GM18951 (cell line): ENCODE data around the gene WFIKKN1.

Experiments used
- POLR2A ChIP-seq: IDR thresholded peaks from 4 replicates; pipeline ENCODE4 v1.6.1; 2011; ENCODE audit warnings: mild to moderate bottlenecking; ENCODE audit not compliant: insufficient read length, insufficient read depth; ENCODE audit errors: extremely low read depth
- in situ Hi-C: fragments of 300-500 bp; cut with MboI; formaldehyde crosslinking; loops from one replicate; pipeline ENCODE4 v1.12.0; 2022; ENCODE audit warnings: low sequenced_read_pairs, mixed read lengths, inconsistent platforms; ENCODE audit not compliant: unreplicated experiment

The WFIKKN1 gene

DNA sequence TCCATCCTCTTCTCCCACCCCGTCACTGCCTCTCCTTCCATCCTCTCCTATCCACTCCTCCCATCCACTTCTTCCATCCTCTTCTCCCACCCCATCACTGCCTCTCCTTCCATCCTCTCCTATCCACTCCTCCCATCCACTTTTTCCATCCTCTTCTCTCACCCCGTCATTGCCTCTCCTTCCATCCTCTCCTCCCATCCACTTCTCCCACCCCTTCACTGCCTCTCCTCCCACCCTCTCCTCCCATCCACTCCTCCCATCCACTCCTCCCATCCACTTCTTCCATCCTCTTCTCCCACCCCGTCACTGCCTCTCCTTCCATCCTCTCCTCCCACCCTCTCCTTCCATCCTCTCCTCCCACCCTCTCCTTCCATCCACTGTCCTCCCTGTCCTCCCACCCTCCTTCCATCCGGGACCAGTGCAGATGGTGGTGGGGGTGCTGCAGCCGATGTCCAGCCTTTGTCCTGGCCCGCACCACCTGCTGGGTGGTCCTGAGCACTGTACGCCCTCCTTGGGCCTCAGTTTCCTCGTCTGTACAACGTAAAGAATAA lies 1.1 kb downstream of the WFIKKN1 start:
- TF ChIP-seq POLR2A: no peak
- in situ Hi-C loops: no loop called here

DNA sequence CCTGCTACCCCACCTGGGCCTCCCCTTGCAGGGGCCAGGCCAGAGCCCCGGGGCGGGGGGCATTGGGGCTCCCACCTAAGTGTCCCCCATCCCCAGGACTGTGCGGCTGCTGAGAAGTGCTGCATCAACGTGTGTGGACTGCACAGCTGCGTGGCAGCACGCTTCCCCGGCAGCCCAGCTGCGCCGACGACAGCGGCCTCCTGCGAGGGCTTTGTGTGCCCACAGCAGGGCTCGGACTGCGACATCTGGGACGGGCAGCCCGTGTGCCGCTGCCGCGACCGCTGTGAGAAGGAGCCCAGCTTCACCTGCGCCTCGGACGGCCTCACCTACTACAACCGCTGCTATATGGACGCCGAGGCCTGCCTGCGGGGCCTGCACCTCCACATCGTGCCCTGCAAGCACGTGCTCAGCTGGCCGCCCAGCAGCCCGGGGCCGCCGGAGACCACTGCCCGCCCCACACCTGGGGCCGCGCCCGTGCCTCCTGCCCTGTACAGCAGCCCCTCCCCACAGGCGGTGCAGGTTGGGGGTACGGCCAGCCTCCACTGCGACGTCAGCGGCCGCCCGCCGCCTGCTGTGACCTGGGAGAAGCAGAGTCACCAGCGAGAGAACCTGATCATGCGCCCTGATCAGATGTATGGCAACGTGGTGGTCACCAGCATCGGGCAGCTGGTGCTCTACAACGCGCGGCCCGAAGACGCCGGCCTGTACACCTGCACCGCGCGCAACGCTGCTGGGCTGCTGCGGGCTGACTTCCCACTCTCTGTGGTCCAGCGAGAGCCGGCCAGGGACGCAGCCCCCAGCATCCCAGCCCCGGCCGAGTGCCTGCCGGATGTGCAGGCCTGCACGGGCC lies 1.9 kb downstream of the WFIKKN1 start:
- TF ChIP-seq POLR2A: no peak
- in situ Hi-C loops: no loop called here

DNA sequence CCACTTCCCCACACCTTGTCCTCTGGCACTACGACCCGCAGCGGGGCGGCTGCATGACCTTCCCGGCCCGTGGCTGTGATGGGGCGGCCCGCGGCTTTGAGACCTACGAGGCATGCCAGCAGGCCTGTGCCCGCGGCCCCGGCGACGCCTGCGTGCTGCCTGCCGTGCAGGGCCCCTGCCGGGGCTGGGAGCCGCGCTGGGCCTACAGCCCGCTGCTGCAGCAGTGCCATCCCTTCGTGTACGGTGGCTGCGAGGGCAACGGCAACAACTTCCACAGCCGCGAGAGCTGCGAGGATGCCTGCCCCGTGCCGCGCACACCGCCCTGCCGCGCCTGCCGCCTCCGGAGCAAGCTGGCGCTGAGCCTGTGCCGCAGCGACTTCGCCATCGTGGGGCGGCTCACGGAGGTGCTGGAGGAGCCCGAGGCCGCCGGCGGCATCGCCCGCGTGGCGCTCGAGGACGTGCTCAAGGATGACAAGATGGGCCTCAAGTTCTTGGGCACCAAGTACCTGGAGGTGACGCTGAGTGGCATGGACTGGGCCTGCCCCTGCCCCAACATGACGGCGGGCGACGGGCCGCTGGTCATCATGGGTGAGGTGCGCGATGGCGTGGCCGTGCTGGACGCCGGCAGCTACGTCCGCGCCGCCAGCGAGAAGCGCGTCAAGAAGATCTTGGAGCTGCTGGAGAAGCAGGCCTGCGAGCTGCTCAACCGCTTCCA lies 2.7 kb downstream of the WFIKKN1 start:
- in situ Hi-C loops: no loop called here
- no peak for TF ChIP-seq POLR2A

DNA sequence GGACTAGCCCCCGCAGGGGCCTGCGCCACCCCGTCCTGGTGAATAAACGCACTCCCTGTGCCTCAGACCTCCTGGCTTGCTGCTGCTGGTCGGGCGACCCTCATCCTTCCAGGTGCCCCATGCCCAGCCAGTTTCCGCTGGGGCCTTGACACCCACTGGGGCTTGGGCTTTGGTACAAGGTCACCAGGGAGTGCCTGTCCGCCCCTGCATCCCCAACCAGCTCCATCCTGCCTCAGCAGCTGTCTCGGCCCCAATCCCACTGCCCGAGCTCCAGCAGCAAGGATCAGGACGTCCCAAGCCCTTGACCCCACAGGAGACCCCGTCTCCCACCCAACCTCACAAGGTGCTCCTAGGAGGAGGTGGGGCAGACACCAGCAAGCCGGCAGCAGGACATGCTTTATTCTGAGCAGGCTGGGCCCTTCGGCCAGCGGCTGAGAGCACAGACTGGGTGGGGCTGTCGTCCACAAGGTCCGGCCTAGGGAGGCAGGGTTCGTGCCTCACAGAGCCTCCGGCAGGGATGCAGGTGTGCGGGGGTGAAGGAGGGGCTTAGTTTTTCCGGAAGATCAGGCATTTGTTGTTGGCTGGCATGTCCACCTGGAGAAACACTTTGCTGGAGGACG lies 3.4 kb downstream of the WFIKKN1 start:
- no peak for TF ChIP-seq POLR2A
- in situ Hi-C loops: no loop called here

DNA sequence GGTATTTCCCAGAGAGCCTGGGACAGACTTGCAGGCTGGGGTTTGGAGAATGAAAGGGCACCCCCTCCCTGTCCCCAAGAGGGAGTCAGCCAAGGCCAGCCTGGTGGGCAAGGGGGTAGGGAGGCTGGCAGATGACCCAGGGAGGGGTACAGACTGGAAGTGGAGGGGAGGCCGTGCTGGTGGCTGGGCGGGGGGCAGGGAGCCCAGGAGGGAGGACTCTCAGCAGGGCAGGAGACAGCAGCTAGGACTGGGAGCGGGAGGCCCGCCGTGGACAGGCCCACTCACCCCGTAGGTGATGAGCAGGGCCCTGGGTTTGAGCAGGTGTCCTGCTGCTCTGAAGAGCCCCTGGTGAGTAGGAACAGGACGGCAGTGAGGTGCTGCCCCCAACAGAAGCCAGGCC lies 4.2 kb downstream of the WFIKKN1 start:
- TF ChIP-seq POLR2A: no peak
- in situ Hi-C loops: no loop called here

DNA sequence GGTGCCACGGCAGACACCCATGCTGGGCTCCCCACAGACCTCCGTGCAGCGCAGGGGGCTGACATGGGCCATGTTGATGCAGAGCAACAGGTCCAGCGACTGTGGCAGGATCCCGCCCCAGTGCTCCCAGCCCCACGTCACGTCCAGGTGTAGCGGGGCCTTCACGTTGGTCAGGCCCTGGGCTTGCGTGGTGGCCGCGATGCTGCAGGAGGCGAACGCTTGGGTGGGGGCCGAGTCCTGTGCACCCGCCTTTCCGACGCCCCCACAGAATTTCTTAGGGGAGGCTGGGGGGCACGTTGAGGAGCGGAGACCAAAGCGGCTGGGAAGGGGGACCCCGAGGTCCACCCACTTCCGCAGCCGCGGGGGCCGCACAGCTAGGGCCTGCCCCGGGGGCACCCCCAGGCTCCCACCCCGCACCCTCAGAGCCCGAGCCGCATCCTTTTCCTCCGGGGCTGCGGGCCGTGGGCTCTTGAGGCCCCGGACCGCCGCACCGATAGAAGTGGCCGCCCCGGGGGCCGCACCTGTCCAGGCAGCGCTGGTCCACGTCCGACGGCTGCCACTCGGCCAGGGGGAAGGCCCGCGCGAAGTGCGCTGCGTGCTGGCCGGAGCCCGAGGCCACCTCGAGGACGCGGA lies 4.9 kb downstream of the WFIKKN1 start:
- TF ChIP-seq POLR2A: no peak

DNA sequence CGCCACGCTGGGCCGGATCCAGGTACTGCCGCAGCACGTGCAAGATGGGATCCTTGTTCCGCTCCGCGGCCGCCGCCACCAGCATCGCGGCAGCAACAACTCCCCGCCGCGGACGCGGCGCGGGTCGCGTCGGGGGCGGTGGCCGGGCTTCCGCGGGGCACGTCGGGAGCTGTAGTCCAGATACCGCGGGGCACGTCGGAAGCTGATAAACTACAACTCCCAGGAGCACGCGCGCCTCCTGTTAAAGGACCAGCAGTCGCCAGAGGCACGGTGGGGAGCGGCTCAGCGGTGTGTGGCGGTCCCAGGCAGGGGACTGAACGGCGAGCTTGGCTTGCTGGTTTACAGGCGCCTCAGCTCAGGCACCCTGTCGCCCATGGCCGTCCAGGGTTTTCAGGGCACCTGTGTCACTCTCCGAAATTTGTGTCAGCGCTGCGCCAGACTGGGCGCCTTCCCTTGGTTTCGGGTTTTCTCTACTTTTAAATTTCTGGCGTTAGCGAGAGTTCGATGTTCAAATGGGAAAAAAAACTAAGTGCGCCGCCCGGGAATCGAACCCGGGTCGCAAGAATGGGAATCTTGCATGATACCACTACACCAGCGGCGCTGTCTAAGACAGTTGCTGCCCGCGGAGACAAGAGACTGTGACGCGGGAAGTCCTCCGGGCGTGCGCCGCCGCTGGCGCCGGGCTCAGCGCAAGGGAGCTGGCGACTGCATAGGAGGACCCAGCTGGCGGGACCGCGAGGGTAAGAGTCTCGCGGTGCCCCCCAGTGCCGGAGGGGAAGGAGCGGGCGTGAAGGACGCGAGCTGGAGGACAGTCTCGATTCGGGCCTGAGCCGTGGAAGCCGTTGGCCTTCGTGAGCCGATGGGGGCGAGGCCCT lies 5.7 kb downstream of the WFIKKN1 start, which contains the start of gene METTL26:
Gene METTL26, minus strand, starts transcription at position 100 of the 875 bp plus-strand sequence. Its CDS starts 15 bp downstream, at position 85.
- in situ Hi-C loops: no loop called here

More for the DNA sequence above, 4.9 kb downstream of the WFIKKN1 start:
- in situ Hi-C loops: no loop called here

DNA sequence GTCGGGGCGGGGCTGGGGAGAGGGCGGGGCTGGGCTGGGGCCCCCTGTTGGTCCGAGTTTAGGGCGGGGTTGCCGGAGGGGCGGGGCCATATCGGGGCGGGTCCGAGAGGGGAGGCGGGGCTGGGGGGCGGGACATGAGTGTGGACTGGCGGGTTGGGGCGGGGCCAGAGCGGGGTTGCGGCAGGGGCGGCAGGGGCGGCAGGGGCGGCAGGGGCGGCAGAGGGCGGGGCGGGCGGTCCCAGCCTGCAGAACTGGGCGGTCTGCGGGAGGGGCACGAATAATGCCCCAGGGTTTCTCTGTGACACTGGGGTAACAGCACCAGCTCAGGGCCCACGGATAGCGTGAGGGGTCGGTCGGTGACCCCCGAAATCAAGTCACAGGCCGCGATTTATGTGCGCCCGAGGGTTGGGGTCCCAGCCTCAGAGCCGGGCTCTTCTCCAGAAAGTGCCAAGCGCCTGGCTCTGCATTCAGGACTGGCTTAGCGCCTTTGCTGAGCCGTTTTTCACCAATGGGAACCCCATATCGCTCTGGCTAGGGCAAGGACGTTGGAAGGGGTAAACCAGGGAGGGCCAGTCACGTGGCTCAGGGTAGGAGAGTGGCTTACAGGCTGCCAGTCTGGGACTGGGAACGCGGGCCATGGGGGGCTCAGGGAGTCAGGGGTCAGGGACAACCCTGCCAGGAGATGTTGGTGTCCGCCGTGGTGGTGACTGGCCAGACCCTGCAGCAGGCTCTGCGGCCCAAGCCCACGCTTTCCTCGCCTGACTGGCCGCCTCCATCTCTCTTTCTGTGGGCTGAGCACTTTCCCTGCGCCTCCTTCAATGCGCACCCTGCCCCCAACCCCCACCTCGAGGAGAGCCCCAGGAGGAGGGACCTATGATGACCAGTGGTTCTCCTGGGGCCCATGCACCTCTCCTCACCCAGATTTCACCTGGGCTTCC lies 6.6 kb downstream of the WFIKKN1 start:
- in situ Hi-C loops: no loop called here
- no peak for TF ChIP-seq POLR2A

More for the DNA sequence above, 5.7 kb downstream of the WFIKKN1 start, which contains the start of gene METTL26:
- TF ChIP-seq POLR2A: peak; percentile 87

DNA sequence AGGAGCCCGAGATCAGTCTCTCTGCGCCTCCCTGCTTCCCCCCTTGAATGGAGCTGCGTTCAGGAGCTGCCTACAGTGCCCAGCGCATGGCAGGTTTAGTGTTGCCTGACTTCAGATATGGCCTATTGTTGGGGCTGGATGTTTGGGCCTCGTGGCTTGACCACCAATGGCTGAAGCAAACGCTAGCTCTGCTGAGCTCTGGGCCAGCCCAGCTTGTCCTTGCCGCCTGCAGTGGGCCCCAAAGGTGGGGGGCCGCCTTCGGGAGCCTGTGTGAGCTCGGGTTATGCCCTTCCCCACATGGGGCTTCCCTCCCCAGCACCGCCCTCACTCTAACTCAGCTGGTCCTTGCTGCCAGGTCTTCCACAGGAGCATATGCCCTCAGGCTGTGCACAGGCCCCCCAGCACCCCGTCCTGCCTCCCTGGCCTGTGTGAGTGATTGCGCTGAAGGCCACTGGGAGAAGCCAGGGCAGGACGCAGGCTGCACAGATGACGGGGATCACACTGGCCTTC lies 7.3 kb downstream of the WFIKKN1 start:
- TF ChIP-seq POLR2A: no peak
- in situ Hi-C loops: no loop called here

DNA sequence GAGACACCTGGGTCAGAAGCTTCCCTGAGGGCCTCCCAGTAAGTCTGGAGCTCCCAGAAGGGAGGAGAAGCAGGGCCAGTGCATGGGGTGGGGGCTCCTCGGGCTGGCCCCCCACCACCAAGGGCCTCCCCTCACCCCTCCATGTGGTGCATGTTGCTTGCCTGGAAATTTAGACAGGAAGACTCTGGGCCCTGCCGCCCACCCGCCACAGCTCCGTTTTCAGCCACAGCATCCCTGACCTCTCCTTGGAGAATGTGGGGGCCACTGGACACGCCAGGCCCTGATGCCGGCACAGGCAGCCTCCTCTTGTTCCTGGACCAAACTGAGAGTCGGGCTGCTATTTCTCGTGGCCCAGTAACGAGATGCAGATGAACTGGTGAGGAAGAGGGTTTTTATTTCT lies 8.1 kb downstream of the WFIKKN1 start:
- in situ Hi-C loops: no loop called here
- no peak for TF ChIP-seq POLR2A

DNA sequence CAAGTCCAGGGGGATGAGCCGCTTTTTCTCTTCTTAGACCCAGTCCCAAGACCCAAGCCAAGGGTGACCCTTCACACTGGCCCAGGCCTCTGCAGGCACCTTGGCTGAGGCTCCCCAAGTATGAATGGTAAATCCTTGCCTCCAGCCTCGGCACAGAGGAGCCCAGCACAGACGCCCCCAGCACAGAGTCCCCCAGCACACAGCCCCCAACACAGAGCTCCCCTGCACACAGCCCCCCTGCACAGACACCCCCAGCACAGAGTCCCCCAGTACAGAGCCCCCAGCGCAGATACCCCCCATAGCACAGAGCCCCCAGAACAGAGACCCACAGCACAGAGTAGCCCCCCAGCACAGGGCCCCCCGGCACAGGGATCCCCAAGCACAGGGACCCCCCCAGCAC lies 9.8 kb downstream of the WFIKKN1 start:
- TF ChIP-seq POLR2A: no peak
- in situ Hi-C loops: no loop called here
